Thymus (tissue), 11 donors: ENCODE measurements around the gene DCD. TPM values are rescaled to one million over a fixed set of nuclear protein-coding genes. Genes with fewer than 3 reads are reported as not detected.

Experiments used
- DNase-seq, 9 donors: peaks; one replicate each; pipeline ENCODE4 v3.0.0-alpha.2; 2013; ENCODE audit warnings: low spot score in 9 of 9, low read depth in 6 of 9, missing footprints in 1 of 9
- H3K27ac ChIP-seq, 2 donors: one replicate each; pipeline ENCODE4 v1.5.1; 2013; ENCODE audit warnings: control low read depth in 1 of 2, low read depth in 1 of 2, low read length in 1 of 2, mild to moderate bottlenecking in 1 of 2, moderate library complexity in 1 of 2
- H3K27me3 ChIP-seq, 2 donors: one replicate each; pipeline ENCODE4 v1.5.1; 2013; ENCODE audit warnings: low read length in 1 of 2; ENCODE audit not compliant: control insufficient read depth in 2 of 2, insufficient read depth in 1 of 2
- H3K36me3 ChIP-seq, 2 donors: one replicate each; pipeline ENCODE4 v1.5.1; 2013; ENCODE audit warnings: low read length in 1 of 2, mild to moderate bottlenecking in 1 of 2, moderate library complexity in 1 of 2; ENCODE audit not compliant: control insufficient read depth in 2 of 2, insufficient read depth in 2 of 2
- H3K4me1 ChIP-seq, 2 donors: one replicate each; pipeline ENCODE4 v1.5.1; 2013; ENCODE audit warnings: low read length in 2 of 2; ENCODE audit not compliant: control insufficient read depth in 2 of 2, insufficient read depth in 2 of 2
- H3K4me3 ChIP-seq, 2 donors: one replicate each; pipeline ENCODE4 v1.5.1; 2013; ENCODE audit warnings: low read length in 2 of 2, control low read depth in 1 of 2, mild to moderate bottlenecking in 1 of 2
- H3K9me3 ChIP-seq, 2 donors: one replicate each; pipeline ENCODE4 v1.5.1; 2013; ENCODE audit warnings: low read length in 1 of 2, mild to moderate bottlenecking in 1 of 2; ENCODE audit not compliant: control insufficient read depth in 2 of 2, insufficient read depth in 1 of 2
- WGBS: extraction: QIAGEN DNeasy Blood & Tissue Kit; methylation state at CpG from one replicate; pipeline ENCODE4 v1.1.7; 2013; 5-methylcytosine and 5-hydroxymethylcytosine counted together
- polyA plus RNA-seq: library from polyadenylated mRNA; stranded (reverse); fragments of 200-250 nt; gene quantifications from one replicate; pipeline ENCODE4 v1.2.3, GENCODE V29; 2013
- total RNA-seq: library from RNA; stranded (reverse); fragments of 120-200 nt; gene quantifications from one replicate; pipeline ENCODE4 v1.2.4, GENCODE V29; 2013
- donor health status: healthy.

Gene DCD
- total and polyA plus RNA-seq, 2 donors = 0.85 to 2.7 TPM

GRCh38 chr12:54624315-54625279, 23.6 kb downstream of the DCD start:
- Histone ChIP-seq H3K27me3 (peaks cover 0 to 4% of the 10 kb centered on the region in 2 donors), H3K36me3 (no peaks in the 10 kb centered on the region), H3K4me1 (no peaks in the 10 kb centered on the region), H3K9me3 (peaks cover 0 to 4% of the 10 kb centered on the region in 2 donors), H3K4me3 (no peak overlapping the region), H3K27ac (no peak overlapping the region)
- WGBS = 57% methylated on average over 5 of the region's 5 CpGs
- no peak for DNase-seq

- peaks cover 0 to 4% of the 10 kb centered on the region in 2 donors for H3K9me3 ChIP-seq
- H3K4me1 ChIP-seq = no peaks in the 10 kb centered on the region
- H3K4me3 ChIP-seq = no peak overlapping the region
- H3K27ac ChIP-seq = no peak overlapping the region
- H3K36me3 ChIP-seq = no peaks in the 10 kb centered on the region
- no peak for DNase-seq
- peaks cover 0 to 8% of the 10 kb centered on the region in 2 donors for H3K27me3 ChIP-seq
Measured at GRCh38 chr12:54622463-54623183, 25.5 kb downstream of the DCD start.

GRCh38 chr12:54616933-54617680, 31.1 kb downstream of the DCD start:
- Histone ChIP-seq H3K4me1 (no peaks in the 10 kb centered on the region), H3K9me3 (no peaks in the 10 kb centered on the region), H3K36me3 (no peaks in the 10 kb centered on the region), H3K27ac (no peak overlapping the region), H3K4me3 (no peak overlapping the region), H3K27me3 (peaks cover 0 to 24% of the 10 kb centered on the region in 2 donors)
- no peak for DNase-seq
- WGBS = 9% methylated on average over 6 of the region's 6 CpGs

GRCh38 chr12:54612225-54612750, 35.9 kb downstream of the DCD start:
- 91% methylated on average over 1 of the region's 1 CpG for WGBS
- DNase-seq = no peak
- Histone ChIP-seq H3K27ac (no peak overlapping the region), H3K36me3 (no peaks in the 10 kb centered on the region), H3K4me3 (no peak overlapping the region), H3K9me3 (no peaks in the 10 kb centered on the region), H3K4me1 (no peaks in the 10 kb centered on the region), H3K27me3 (peaks cover 0 to 24% of the 10 kb centered on the region in 2 donors)

- Histone ChIP-seq H3K36me3 (no peaks in the 10 kb centered on the region), H3K4me3 (no peak overlapping the region), H3K4me1 (no peaks in the 10 kb centered on the region), H3K27ac (no peak overlapping the region), H3K27me3 (peaks cover 0 to 19% of the 10 kb centered on the region in 2 donors), H3K9me3 (no peaks in the 10 kb centered on the region)
- 95% methylated on average over 3 of the region's 3 CpGs for WGBS
- DNase-seq = no peak
Measured at GRCh38 chr12:54611715-54612149, 36.4 kb downstream of the DCD start.

- no peak for DNase-seq
- H3K27me3 ChIP-seq = peaks cover 0 to 6% of the 10 kb centered on the region in 2 donors
- no peak overlapping the region for H3K27ac ChIP-seq
- WGBS = 92% methylated on average over 2 of the region's 2 CpGs
- no peak overlapping the region for H3K4me3 ChIP-seq
- no peaks in the 10 kb centered on the region for H3K36me3 ChIP-seq
- no peaks in the 10 kb centered on the region for H3K9me3 ChIP-seq
- no peaks in the 10 kb centered on the region for H3K4me1 ChIP-seq
Measured at GRCh38 chr12:54608769-54609168, 39.4 kb downstream of the DCD start.

- 91% methylated on average over 6 of the region's 6 CpGs for WGBS
- H3K36me3 ChIP-seq = no peaks in the 10 kb centered on the region
- H3K9me3 ChIP-seq = no peaks in the 10 kb centered on the region
- no peaks in the 10 kb centered on the region for H3K4me1 ChIP-seq
- DNase-seq = no peak
- peaks cover 0 to 6% of the 10 kb centered on the region in 2 donors for H3K27me3 ChIP-seq
- H3K4me3 ChIP-seq = no peak overlapping the region
- H3K27ac ChIP-seq = no peak overlapping the region
Measured at GRCh38 chr12:54608156-54608555, 40.0 kb downstream of the DCD start.

- no peaks in the 10 kb centered on the region for H3K9me3 ChIP-seq
- WGBS = 74% methylated on average over 4 of the region's 4 CpGs
- DNase-seq = no peak
- H3K36me3 ChIP-seq = no peaks in the 10 kb centered on the region
- no peak overlapping the region for H3K4me3 ChIP-seq
- no peak overlapping the region for H3K27ac ChIP-seq
- peaks cover 0 to 4% of the 10 kb centered on the region in 2 donors for H3K27me3 ChIP-seq
- no peaks in the 10 kb centered on the region for H3K4me1 ChIP-seq
Measured at GRCh38 chr12:54606556-54606955, 41.6 kb downstream of the DCD start.
